ENCODE results near the gene UPK1A.

GRCh38 chr19:35637165-35637564 lies 29.2 kb upstream of the UPK1A start:
- TF ChIP-seq CTCF (IDR thresholded peaks at IDR 0.05) = no peak
- TF ChIP-seq EZH2 (IDR thresholded peaks at IDR 0.05; ENCODE audit: borderline replicate concordance, insufficient read depth, low read depth, low read length, poor library complexity, severe bottlenecking) = no peak

Measured in B cell (primary cell).